ENCODE results near the gene HMGB1. TPM values are rescaled to one million over a fixed set of nuclear protein-coding genes. Genes with fewer than 3 reads are reported as not detected.
"Not testable (repeated sequence)": the region's sequence is repeated elsewhere in the genome, so short reads cannot be mapped to it uniquely, and the experiment has no call there.

The HMGB1 gene
- total and polyA plus RNA-seq, 2 donors (not counting 3 experiments of a cell fraction or from before 2014, with no cell fraction given), result 111 to 670 TPM

- H3K9me3 ChIP-seq (replicated peaks; ENCODE audit: control insufficient read depth, insufficient read depth, low read length); H3K27ac ChIP-seq (ENCODE audit: insufficient read depth, low read depth, low read length); FAIRE-seq; H3K9me1 ChIP-seq (replicated peaks; ENCODE audit: control insufficient read depth, extremely low read depth, insufficient read depth, low read length); dilution Hi-C loops (cut with MboI; ENCODE audit: extremely low pct_ligation_motif_present, low sequenced_read_pairs); H3K4me3 ChIP-seq (replicated peaks in 1 of 3; ENCODE audit: insufficient read depth in 1 of 3, low read depth in 1 of 3, low read length in 3 of 3); POLR2A ChIA-PET; H3K27me3 ChIP-seq (ENCODE audit: control insufficient read depth in 2 of 2, insufficient read depth in 2 of 2, low read length in 2 of 2); H4K20me1 ChIP-seq (replicated peaks; ENCODE audit: control insufficient read depth, extremely low read depth, insufficient read depth, low read length); BruUV-seq (replicated peaks); H2AFZ ChIP-seq (ENCODE audit: low read depth, low read length): not testable (repeated sequence)
- H3K9ac ChIP-seq (replicated peaks; ENCODE audit: extremely low read depth, insufficient read depth, low read length), result peak overlapping the region; percentile 17
- H3K36me3 ChIP-seq (ENCODE audit: control insufficient read depth in 2 of 2, extremely low read depth in 1 of 2, insufficient read depth in 2 of 2, low read length in 2 of 2), result peaks cover 5 to 22% of the 10 kb centered on the region in 2 experiments
- CTCF ChIA-PET, result interaction anchor here (2.0 kb wide), 1 partner anchor 329 kb away, joined by 11 read pairs; no protein-coding TSS in a partner anchor
- DNase-seq (ENCODE audit: low read depth, low spot score), result peak; percentile 53
- peaks cover 29% of the 10 kb centered on the region for H3K79me2 ChIP-seq (ENCODE audit: control insufficient read depth, insufficient read depth, low read length)
- peak overlapping the region; percentile 89 for H3K4me2 ChIP-seq (ENCODE audit: insufficient read depth, low read length)
- H3K4me1 ChIP-seq (ENCODE audit: control insufficient read depth, extremely low read depth, insufficient read depth, low read length), result peaks cover 21% of the 10 kb centered on the region
- intact Hi-C loops (cut with micrococcal nuclease), result loop anchor here (10.0 kb wide), 1 partner anchor 207 kb away; no protein-coding TSS in a partner anchor
- TF ChIP-seq CTCF (IDR thresholded peaks at IDR 0.05; ENCODE audit: extremely low read depth in 1 of 2, insufficient read depth in 1 of 2, low read depth in 1 of 2, low read length in 2 of 2), result peak; percentile 8 to 21
These were observed 4.3 kb downstream of the HMGB1 start for GRCh38 chr13:30461279-30462066.

GRCh38 chr13:30457306-30457891 lies 8.3 kb downstream of the HMGB1 start:
- Histone ChIP-seq H3K36me3 (ENCODE audit: control insufficient read depth in 2 of 2, extremely low read depth in 1 of 2, insufficient read depth in 2 of 2, low read length in 2 of 2) (peaks cover 5 to 14% of the 10 kb centered on the region in 2 experiments), H3K9ac (replicated peaks; ENCODE audit: extremely low read depth, insufficient read depth, low read length) (no peak overlapping the region), H4K20me1 (replicated peaks; ENCODE audit: control insufficient read depth, extremely low read depth, insufficient read depth, low read length) (no peaks in the 10 kb centered on the region), H3K79me2 (ENCODE audit: control insufficient read depth, insufficient read depth, low read length) (peaks cover 9% of the 10 kb centered on the region), H3K4me1 (ENCODE audit: control insufficient read depth, extremely low read depth, insufficient read depth, low read length) (peaks cover 7% of the 10 kb centered on the region), H3K9me3 (replicated peaks; ENCODE audit: control insufficient read depth, insufficient read depth, low read length) (no peaks in the 10 kb centered on the region), H3K4me2 (ENCODE audit: insufficient read depth, low read length) (no peak overlapping the region), H3K27ac (ENCODE audit: insufficient read depth, low read depth, low read length) (no peak overlapping the region), H3K9me1 (replicated peaks; ENCODE audit: control insufficient read depth, extremely low read depth, insufficient read depth, low read length) (no peaks in the 10 kb centered on the region), H3K27me3 (ENCODE audit: control insufficient read depth in 2 of 2, insufficient read depth in 2 of 2, low read length in 2 of 2) (no peaks in the 10 kb centered on the region), H3K4me3 (replicated peaks in 1 of 3; ENCODE audit: insufficient read depth in 1 of 3, low read depth in 1 of 3, low read length in 3 of 3) (no peak overlapping the region), H2AFZ (ENCODE audit: low read depth, low read length) (no peak overlapping the region)
- FAIRE-seq, result no peak
- TF ChIP-seq JUN (IDR thresholded peaks at IDR 0.05; ENCODE audit: borderline replicate concordance, insufficient read depth, insufficient read length, low read depth) (no peak), POLR2AphosphoS5 (IDR thresholded peaks at IDR 0.05; ENCODE audit: insufficient read depth, low read depth, low read length) (no peak), MYC (IDR thresholded peaks at IDR 0.05; ENCODE audit: low read depth, low read length) (no peak), EZH2 (IDR thresholded peaks at IDR 0.05; ENCODE audit: borderline replicate concordance, low read depth, low read length, severe bottlenecking) (no peak), CTCF (IDR thresholded peaks at IDR 0.05; ENCODE audit: extremely low read depth in 1 of 2, insufficient read depth in 1 of 2, low read depth in 1 of 2, low read length in 2 of 2) (no peak), GATA2 (IDR thresholded peaks at IDR 0.05; ENCODE audit: insufficient read depth, insufficient read length, low read depth, low read length) (no peak), MAX (IDR thresholded peaks at IDR 0.05; ENCODE audit: insufficient read depth, insufficient read length) (no peak), POLR2A (IDR thresholded peaks at IDR 0.05; ENCODE audit: low read depth, low read length) (no peak)
- intact Hi-C loops (cut with micrococcal nuclease), result loop anchor here (2.0 to 5.0 kb wide), 2 partner anchors 35 to 49 kb away; partner anchors contain the start of gene UBE2L5
- ChIA-PET CTCF (no interaction called here), POLR2A (no interaction called here)
- dilution Hi-C loops (cut with MboI; ENCODE audit: extremely low pct_ligation_motif_present, low sequenced_read_pairs), result no loop called here
- DNase-seq (ENCODE audit: low read depth, low spot score), result no peak
- BruUV-seq (replicated peaks), result no TSS peak

Measured in endothelial cell of umbilical vein (primary cell).